Brain microvascular endothelial cell (primary cell): ENCODE data around the gene PMP22.

Experiments used
- DNase-seq: peaks from one replicate; pipeline ENCODE4 v3.0.0-alpha.2; 2020
- H3K27ac ChIP-seq: fragments of 250-450 bp; sonication (Bioruptor Pico); 2 replicates; pipeline ENCODE4 v1.5.1; 2020; ENCODE audit warnings: mild to moderate bottlenecking, moderate library complexity
- H3K27me3 ChIP-seq: fragments of 250-450 bp; sonication (Bioruptor Pico); replicated peaks from 2 replicates; pipeline ENCODE4 v1.5.1; 2020; ENCODE audit warnings: mild to moderate bottlenecking
- H3K36me3 ChIP-seq: fragments of 250-450 bp; sonication (Bioruptor Pico); replicated peaks from 2 replicates; pipeline ENCODE4 v1.5.1; 2020; ENCODE audit warnings: mild to moderate bottlenecking
- H3K4me3 ChIP-seq: 2 replicates; pipeline ENCODE4 v1.5.1; 2011; ENCODE audit warnings: low read depth, mild to moderate bottlenecking, control low read depth, low read length, moderate library complexity
- CTCF ChIP-seq: IDR thresholded peaks from 2 replicates; pipeline ENCODE4 v1.5.1; 2011; ENCODE audit warnings: low read depth, mild to moderate bottlenecking, moderate library complexity, low read length, control low read depth, inconsistent platforms; ENCODE audit errors: missing control alignments
- in situ Hi-C: cut with HindIII; loops from 2 replicates; pipeline ENCODE4 v1.10.0; 2017; ENCODE audit warnings: low sequenced_read_pairs, low pct_ligation_motif_present

PMP22 gene

GRCh38 chr17:15273141-15273793 lies 8.1 kb upstream of the PMP22 start:
- in situ Hi-C loops = no loop called here
- peak; percentile 93 for DNase-seq
- no peak overlapping the region for H3K4me3 ChIP-seq

GRCh38 chr17:15271741-15272140 lies 6.6 kb upstream of the PMP22 start:
- Histone ChIP-seq H3K4me3 (no peak overlapping the region), H3K27ac (peak overlapping the region; percentile 85), H3K27me3 (no peaks in the 10 kb centered on the region), H3K36me3 (no peaks in the 10 kb centered on the region)
- in situ Hi-C loops = no loop called here
- no peak for DNase-seq
- no peak for TF ChIP-seq CTCF

More at GRCh38 chr17:15273141-15273793, 8.1 kb upstream of the PMP22 start:
- H3K27me3 ChIP-seq = no peaks in the 10 kb centered on the region
- peak; percentile 7 for TF ChIP-seq CTCF
- peak overlapping the region; percentile 85 for H3K27ac ChIP-seq
- H3K36me3 ChIP-seq = no peaks in the 10 kb centered on the region

- Histone ChIP-seq H3K36me3 (no peaks in the 10 kb centered on the region), H3K27me3 (no peaks in the 10 kb centered on the region), H3K4me3 (no peak overlapping the region), H3K27ac (no peak overlapping the region)
- no peak for DNase-seq
- no peak for TF ChIP-seq CTCF
- in situ Hi-C loops = no loop called here
Observed at GRCh38 chr17:15270628-15271381, 5.7 kb upstream of the PMP22 start.

DNA sequence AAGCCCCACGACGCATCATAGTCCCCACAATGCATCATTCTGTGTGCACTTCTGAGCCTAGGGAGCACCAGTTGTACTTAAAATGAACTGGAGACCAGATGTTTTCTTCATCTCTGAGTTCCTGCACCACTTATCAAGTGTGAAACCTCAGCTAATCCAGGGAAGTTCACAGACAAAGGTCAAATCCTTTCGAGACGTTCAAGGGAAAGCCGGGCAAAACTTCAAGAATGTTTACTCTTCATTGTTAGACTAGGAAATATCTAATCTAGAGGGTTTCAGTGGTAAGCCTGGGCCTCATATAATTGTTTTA lies 4.6 kb upstream of the PMP22 start:
- Histone ChIP-seq H3K36me3 (no peaks in the 10 kb centered on the region), H3K27ac (no peak overlapping the region), H3K4me3 (no peak overlapping the region), H3K27me3 (no peaks in the 10 kb centered on the region)
- DNase-seq = no peak
- in situ Hi-C loops = no loop called here
- no peak for TF ChIP-seq CTCF

- Histone ChIP-seq H3K27ac (no peak overlapping the region), H3K36me3 (no peaks in the 10 kb centered on the region), H3K4me3 (no peak overlapping the region), H3K27me3 (no peaks in the 10 kb centered on the region)
- no peak for TF ChIP-seq CTCF
- in situ Hi-C loops = no loop called here
- no peak for DNase-seq
Observed at GRCh38 chr17:15269087-15269779, 4.1 kb upstream of the PMP22 start.
